ENCODE results near the gene CEP128. TPM values are rescaled to one million over a fixed set of nuclear protein-coding genes. Genes with fewer than 3 reads are reported as not detected.
A peak's percentile ranks its signal among the peaks of the same experiment; 100 is the strongest.

Gene CEP128
- total RNA-seq, 1 donor: 5.4 TPM

DNA sequence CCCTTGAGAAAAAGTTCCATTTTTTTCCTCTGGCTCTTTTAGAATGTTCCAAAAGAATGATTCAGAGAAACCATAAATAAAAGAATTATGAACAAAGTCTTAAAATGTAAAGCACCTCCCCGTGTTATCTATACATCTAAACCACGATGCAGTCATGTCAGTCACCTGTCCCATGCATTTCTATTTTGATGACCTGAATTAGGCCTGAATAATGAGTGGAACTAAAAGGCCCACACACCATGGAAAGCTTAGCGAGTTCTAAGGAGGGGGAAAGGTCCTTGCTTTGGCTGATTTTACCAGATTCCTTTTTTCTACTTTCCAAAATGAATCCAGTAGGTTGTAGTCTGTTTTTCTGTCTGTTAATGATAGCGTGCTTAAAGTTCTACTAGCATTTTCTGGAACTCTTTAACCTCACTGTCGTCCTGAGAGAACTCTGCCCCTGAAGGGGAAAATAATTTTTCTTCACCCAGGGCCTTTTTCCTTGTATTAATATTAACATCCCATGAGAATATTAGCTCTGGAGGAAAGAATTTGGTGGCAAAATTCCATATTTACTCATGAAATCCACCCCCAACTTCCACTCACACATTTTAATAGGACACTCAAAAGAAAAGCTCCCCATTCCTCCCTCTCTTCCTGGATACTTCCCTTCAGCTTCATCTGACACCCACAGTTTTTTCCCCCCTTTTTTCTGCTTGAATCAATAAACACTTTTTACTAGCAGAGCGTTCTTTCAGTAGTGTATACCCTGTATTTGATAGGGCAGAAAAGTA, 464.0 kb downstream of the CEP128 start:
- Histone ChIP-seq H3K4me2 (ENCODE audit: insufficient read depth, low read length) (no peak overlapping the region), H3K4me3 (ENCODE audit: insufficient read depth, low read length) (no peak overlapping the region), H3K27me3 (ENCODE audit: insufficient read depth, low read length) (no peaks in the 10 kb centered on the region), H3K9me3 (ENCODE audit: low read depth, low read length) (no peaks in the 10 kb centered on the region), H4K20me1 (ENCODE audit: insufficient read depth, low read length) (no peaks in the 10 kb centered on the region), H2AFZ (ENCODE audit: low read length) (no peak overlapping the region), H3K36me3 (ENCODE audit: insufficient read depth, low read length) (no peaks in the 10 kb centered on the region), H3K79me2 (ENCODE audit: insufficient read depth, low read length) (no peaks in the 10 kb centered on the region), H3K27ac (ENCODE audit: low read depth, low read length) (peak overlapping the region; percentile 8), H3K4me1 (ENCODE audit: insufficient read depth, low read length) (peaks cover 16% of the 10 kb centered on the region)
- TF ChIP-seq CTCF (IDR thresholded peaks at IDR 0.05; ENCODE audit: extremely low read depth, low read depth, low read length): no peak
- no peak for DNase-seq (ENCODE audit: insufficient read length, low spot score, missing footprints)

DNA sequence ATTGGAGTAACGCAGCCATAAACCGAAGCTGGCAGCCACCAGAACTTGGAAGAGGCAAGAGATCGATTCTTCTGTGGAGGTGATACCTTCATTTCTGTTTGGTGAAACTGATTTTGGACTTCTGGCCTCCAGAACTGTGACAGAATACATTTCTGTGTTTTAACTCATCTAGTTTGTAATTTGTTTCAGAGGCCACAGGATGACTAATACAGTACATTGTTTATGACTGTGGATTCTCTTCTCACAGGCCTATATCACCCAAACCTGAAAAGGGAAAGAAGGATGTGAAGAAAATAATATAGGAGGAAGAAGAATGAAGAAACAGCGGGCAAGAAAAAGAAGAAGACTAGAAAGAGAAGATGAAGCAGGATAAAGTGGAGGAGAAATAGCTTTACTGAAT, 466.5 kb downstream of the CEP128 start:
- no peak for DNase-seq (ENCODE audit: insufficient read length, low spot score, missing footprints)
- Histone ChIP-seq H4K20me1 (ENCODE audit: insufficient read depth, low read length) (no peaks in the 10 kb centered on the region), H3K36me3 (ENCODE audit: insufficient read depth, low read length) (no peaks in the 10 kb centered on the region), H3K27me3 (ENCODE audit: insufficient read depth, low read length) (no peaks in the 10 kb centered on the region), H2AFZ (ENCODE audit: low read length) (peak overlapping the region; percentile 35), H3K4me3 (ENCODE audit: insufficient read depth, low read length) (no peak overlapping the region), H3K79me2 (ENCODE audit: insufficient read depth, low read length) (no peaks in the 10 kb centered on the region), H3K9me3 (ENCODE audit: low read depth, low read length) (no peaks in the 10 kb centered on the region), H3K27ac (ENCODE audit: low read depth, low read length) (no peak overlapping the region), H3K4me1 (ENCODE audit: insufficient read depth, low read length) (peaks cover 16% of the 10 kb centered on the region), H3K4me2 (ENCODE audit: insufficient read depth, low read length) (peak overlapping the region; percentile 24)
- no peak for TF ChIP-seq CTCF (IDR thresholded peaks at IDR 0.05; ENCODE audit: extremely low read depth, low read depth, low read length)

DNA sequence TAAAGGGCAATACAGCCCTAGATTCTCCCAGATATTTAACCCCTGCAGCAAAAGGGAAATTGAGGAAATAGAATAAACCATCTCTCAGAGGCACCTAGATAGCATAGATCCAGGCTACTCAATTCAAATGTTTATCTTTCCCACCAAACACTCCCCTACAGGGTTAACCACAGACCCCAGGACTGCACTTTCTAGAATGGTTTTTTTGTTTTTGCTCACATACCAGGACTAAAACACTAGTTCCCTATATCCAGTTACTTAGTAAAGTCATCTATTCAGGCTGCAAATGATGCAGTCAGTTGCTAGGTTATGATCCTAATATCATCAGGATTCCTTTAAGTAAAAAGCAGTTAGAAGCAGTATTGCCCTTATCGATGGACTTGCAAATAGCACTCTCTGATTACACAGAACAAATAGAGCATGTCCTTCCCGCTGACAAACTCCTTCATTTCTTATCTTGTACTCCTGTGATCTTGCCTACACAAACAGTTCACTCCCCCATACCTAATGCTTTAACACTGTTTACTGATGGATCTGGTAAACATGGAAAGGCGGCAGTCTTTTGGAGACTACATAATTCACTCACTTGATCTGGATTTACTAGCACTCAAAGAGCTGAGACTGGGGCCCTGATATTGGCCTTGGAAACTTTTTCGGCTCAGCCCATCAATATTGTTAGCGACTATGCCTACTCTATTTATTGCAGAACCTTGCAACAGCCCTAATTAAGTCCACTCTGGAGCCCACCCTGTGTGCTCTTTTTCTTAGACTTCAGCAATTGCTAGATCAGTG, 473.0 kb downstream of the CEP128 start:
- H3K27me3 ChIP-seq (ENCODE audit: insufficient read depth, low read length): no peaks in the 10 kb centered on the region

More for the DNA sequence above, 473.0 kb downstream of the CEP128 start:
- H3K9me3 ChIP-seq (ENCODE audit: low read depth, low read length): no peaks in the 10 kb centered on the region
- DNase-seq (ENCODE audit: insufficient read length, low spot score, missing footprints): no peak
- no peaks in the 10 kb centered on the region for H3K79me2 ChIP-seq (ENCODE audit: insufficient read depth, low read length)
- H3K4me2 ChIP-seq (ENCODE audit: insufficient read depth, low read length): no peak overlapping the region
- H3K4me3 ChIP-seq (ENCODE audit: insufficient read depth, low read length): no peak overlapping the region
- no peaks in the 10 kb centered on the region for H4K20me1 ChIP-seq (ENCODE audit: insufficient read depth, low read length)
- no peak for TF ChIP-seq CTCF (IDR thresholded peaks at IDR 0.05; ENCODE audit: extremely low read depth, low read depth, low read length)
- H3K4me1 ChIP-seq (ENCODE audit: insufficient read depth, low read length): no peaks in the 10 kb centered on the region
- no peaks in the 10 kb centered on the region for H3K36me3 ChIP-seq (ENCODE audit: insufficient read depth, low read length)
- no peak overlapping the region for H3K27ac ChIP-seq (ENCODE audit: low read depth, low read length)
- no peak overlapping the region for H2AFZ ChIP-seq (ENCODE audit: low read length)
